GM04504 (cell line): Measurements from ENCODE around the gene PCDHGC3.
A peak's percentile ranks its signal among the peaks of the same experiment; 100 is the strongest.

Experiments used
- DNase-seq: peaks from one replicate; pipeline ENCODE4 v3.0.0-alpha.2; 2012; ENCODE audit warnings: low read depth

The PCDHGC3 gene

GRCh38 chr5:141485321-141486055 is 9.7 kb downstream of the PCDHGC3 start:
- DNase-seq: no peak

DNA sequence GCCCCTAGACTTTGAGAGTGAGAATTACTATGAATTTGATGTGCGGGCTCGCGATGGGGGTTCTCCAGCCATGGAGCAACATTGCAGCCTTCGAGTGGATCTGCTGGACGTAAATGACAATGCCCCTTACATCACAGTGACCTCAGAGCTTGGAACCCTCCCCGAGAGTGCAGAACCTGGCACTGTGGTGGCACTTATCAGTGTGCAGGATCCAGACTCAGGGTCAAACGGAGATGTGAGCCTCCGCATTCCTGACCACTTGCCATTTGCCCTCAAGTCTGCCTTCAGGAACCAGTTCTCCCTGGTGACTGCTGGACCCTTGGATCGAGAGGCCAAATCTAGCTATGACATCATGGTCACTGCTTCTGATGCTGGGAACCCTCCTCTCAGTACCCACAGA is 10.3 kb downstream of the PCDHGC3 start:
- DNase-seq: no peak

- DNase-seq: no peak
Measured at GRCh38 chr5:141487131-141487530, 11.4 kb downstream of the PCDHGC3 start.

DNA sequence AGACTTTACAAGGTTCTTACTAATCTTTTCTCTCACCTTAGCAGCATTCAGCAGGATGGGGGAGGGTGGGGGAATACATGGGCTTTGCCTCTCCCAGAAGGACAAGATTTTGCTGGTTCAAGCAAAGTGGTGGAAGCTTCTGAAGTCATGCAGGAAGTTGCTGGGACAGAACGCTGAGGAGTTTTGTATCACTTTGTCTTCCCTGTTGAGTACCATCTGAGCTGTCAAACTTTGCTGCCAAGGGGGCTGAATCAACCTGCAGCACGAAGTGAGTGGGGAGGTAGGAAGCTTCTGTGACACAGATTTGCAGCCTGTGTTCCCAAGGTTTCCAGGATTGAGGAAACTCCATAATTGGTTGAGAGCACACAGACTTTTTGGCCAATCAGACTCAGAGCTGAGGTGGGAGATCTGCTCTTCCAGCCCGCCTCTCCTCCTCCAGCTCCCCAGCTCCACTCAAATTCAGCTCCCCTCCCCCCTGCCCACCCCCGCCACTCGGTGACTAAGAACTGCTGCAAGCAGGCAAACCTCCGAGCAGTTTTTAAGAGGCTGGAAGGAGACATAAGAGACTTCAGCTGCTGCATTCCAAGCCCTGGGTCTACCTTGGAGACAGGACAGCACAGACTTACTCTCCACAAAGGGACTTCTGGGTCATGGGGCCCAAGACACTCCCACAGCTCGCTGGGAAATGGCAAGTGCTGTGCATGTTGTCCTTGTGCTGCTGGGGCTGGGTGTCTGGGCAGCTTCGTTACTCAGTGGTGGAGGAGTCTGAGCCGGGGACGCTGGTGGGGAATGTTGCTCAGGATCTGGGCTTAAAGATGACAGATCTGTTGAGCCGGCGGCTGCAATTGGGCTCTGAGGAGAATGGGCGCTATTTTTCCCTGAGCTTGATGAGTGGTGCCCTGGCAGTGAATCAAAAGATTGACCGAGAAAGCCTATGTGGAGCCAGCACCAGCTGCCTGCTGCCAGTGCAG is 13.1 kb downstream of the PCDHGC3 start, which contains the start of gene PCDHGC5:
Gene PCDHGC5 (plus strand): TSS at position 491 of the 971 bp plus-strand sequence. CDS start 160 bp downstream, at position 651.
- no peak for DNase-seq

- DNase-seq: no peak
Measured at GRCh38 chr5:141489841-141490240, 14.1 kb downstream of the PCDHGC3 start.

DNA sequence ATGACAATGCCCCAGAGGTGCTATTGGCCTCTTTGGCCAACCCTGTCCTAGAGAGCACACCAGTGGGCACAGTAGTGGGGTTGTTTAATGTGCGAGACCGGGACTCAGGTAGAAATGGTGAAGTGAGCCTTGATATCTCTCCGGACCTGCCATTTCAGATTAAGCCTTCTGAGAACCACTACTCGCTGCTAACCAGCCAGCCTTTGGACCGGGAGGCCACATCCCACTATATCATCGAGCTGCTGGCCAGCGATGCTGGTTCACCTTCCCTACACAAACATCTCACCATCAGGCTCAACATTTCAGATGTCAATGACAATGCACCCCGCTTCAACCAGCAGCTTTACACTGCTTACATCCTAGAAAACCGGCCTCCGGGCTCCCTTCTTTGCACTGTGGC is 14.5 kb downstream of the PCDHGC3 start:
- no peak for DNase-seq

- no peak for DNase-seq
Measured at GRCh38 chr5:141490771-141491170, 15.0 kb downstream of the PCDHGC3 start.

- no peak for DNase-seq
Measured at GRCh38 chr5:141491323-141492167, 15.8 kb downstream of the PCDHGC3 start.

DNA sequence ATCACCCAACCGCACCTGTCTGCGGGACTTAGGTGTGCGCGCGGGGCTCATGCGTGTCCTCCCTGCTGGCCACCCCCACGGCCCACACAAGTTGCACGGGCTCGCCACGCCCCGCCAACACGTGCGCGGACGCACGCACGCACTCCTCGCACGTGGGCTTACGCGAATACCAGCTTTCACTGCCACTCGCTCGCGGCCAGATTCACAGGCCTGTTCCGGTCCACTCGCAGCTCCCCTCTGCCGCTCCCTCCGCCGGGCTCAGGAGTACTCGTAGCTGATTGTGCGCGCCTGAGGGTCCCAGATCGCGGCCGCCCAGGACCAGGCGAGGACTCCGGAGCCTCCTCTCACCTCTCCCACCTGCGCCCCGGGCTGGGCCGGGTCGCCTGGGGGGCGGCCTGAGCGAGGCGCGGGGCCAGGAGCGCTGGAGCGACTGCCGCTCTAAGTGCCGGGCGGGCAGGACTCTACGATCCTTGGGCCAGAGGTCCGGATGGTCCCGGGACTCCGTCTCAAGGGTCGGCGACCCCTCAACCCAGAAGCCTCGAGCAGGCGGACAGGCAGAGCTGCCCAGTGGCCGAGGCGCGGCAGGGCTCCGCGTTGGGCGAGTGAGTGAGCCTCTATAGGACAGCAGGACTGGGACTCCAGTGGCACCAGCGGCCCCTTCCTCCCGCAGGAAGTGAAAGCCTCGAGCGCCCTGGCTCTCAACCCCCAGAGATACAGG is 16.6 kb downstream of the PCDHGC3 start:
- no peak for DNase-seq

GRCh38 chr5:141493500-141494422 is 18.0 kb downstream of the PCDHGC3 start:
- no peak for DNase-seq

GRCh38 chr5:141494761-141495452 is 19.1 kb downstream of the PCDHGC3 start:
- DNase-seq: no peak

GRCh38 chr5:141495453-141495811 is 19.7 kb downstream of the PCDHGC3 start:
- no peak for DNase-seq

DNA sequence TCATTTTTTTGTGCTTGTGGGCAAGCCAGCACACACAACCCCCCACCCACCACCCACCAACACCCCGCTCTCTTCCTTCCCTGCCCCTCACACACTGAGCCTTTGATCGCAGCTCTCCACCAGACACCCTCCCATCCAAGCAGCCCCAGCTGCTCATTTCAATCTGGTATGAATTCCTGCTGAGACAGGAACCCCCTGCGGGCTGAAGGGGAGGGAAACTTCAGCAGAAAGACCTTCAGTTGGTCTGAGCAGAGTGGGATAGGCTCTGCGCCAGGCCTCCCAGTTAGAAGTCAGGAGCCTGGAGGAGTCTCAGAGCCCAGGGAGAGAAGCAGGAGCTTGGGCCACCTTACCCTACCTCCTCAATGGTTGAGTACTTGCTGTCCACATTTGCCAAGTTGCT is 20.3 kb downstream of the PCDHGC3 start:
- DNase-seq: no peak

- no peak for DNase-seq
Measured at GRCh38 chr5:141501761-141502160, 26.0 kb downstream of the PCDHGC3 start.

DNA sequence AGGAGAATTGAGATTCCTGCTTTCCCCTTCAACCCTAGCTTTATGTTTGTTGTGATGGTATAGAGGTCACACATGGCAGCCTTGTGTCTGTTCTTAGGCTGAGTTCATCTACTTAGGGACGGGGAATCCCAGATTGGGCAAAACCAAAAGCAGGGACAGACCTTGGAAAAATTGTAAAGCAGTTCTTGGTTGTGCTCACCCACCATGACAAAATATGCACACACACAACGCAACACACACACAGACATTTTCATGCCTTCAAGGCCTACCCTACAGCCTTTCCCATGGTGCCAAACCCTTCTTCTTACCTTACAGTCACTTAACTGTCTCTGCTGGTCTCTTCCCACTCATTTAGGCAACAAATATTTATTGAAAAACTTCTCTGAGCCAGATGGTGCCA is 27.9 kb downstream of the PCDHGC3 start:
- DNase-seq: no peak

GRCh38 chr5:141504216-141504615 is 28.4 kb downstream of the PCDHGC3 start:
- no peak for DNase-seq

- no peak for DNase-seq
Measured at GRCh38 chr5:141506381-141507155, 30.8 kb downstream of the PCDHGC3 start.

GRCh38 chr5:141507387-141508091 is 31.8 kb downstream of the PCDHGC3 start:
- DNase-seq: peak; percentile 76
